Anterior cingulate cortex (tissue), 58 donors: ENCODE measurements around the gene SLC45A3.

Experiments
- DNase-seq, 58 donors: peaks; one replicate each; lab custom pipeline; 2025; lab: John Stamatoyannopoulos, UW

SLC45A3 gene

GRCh38 chr1:205615789-205616188, 64.5 kb downstream of the SLC45A3 start:
- DNase-seq = no peak

- no peak for DNase-seq
Measured at GRCh38 chr1:205613854-205614412, 66.4 kb downstream of the SLC45A3 start.

GRCh38 chr1:205612556-205612955, 67.8 kb downstream of the SLC45A3 start:
- no peak for DNase-seq

GRCh38 chr1:205612104-205612503, 68.2 kb downstream of the SLC45A3 start:
- DNase-seq = no peak

GRCh38 chr1:205610901-205611466, 69.3 kb downstream of the SLC45A3 start:
- DNase-seq = no peak

- DNase-seq = no peak
Measured at GRCh38 chr1:205610036-205610435, 70.3 kb downstream of the SLC45A3 start.
